DOHH2 (cell line): ENCODE measurements around the gene SFRP2.
A peak's percentile ranks its signal among the peaks of the same experiment; 100 is the strongest.

Experiments
- CTCF ChIP-seq: fragments of 200-600 bp; sonication (generic); IDR thresholded peaks from one replicate; pipeline ENCODE4 v1.5.1; 2014; ENCODE audit warnings: antibody characterized with exemption, mild to moderate bottlenecking, low read depth, low read length; ENCODE audit not compliant: poor library complexity, severe bottlenecking
- EZH2phosphoT487 ChIP-seq: fragments of 200-600 bp; sonication (generic); IDR thresholded peaks from 2 replicates; pipeline ENCODE4 v1.6.1; 2017; ENCODE audit warnings: borderline replicate concordance, mild to moderate bottlenecking, antibody characterized with exemption, low read length, moderate library complexity, mixed read lengths

GRCh38 chr4:153763404-153763803 lies 25.5 kb downstream of the SFRP2 start:
- TF ChIP-seq CTCF (peak; percentile 54), EZH2phosphoT487 (no peak)
